Measurements from ENCODE around the gene MED4. TPM values are rescaled to one million over a fixed set of nuclear protein-coding genes. Genes with fewer than 3 reads are reported as not detected.

MED4 gene
- 23.0 and 31.4 TPM in 2 replicates for total RNA-seq

GRCh38 chr13:48094781-48095502, at the start of gene MED4:
Gene MED4 (minus strand): TSS chr13:48095104. CDS start chr13:48095078, 26 bp downstream.

GRCh38 chr13:48037346-48038173, 57.3 kb downstream of the MED4 start, which contains the start of gene NUDT15:
Gene NUDT15 (plus strand): TSS chr13:48037726. CDS start chr13:48037747, 21 bp downstream.

Other genes starting within 250 kb of the MED4 start
- gene SUCLA2, start 93.8 kb downstream of the MED4 start, total RNA-seq, result 44.4 and 44.7 TPM in 2 replicates
- 29.1 and 33.3 TPM in 2 replicates for gene NUDT15, start 57.4 kb downstream of the MED4 start, total RNA-seq
- gene ITM2B, start 138.1 kb upstream of the MED4 start, total RNA-seq, result 213 and 231 TPM in 2 replicates
- 39.0 and 40.4 TPM in 2 replicates for gene RB1, start 208.6 kb upstream of the MED4 start, total RNA-seq

All from mammary microvascular endothelial cell (primary cell).